ENCODE measurements around the gene ADAM29.

The ADAM29 gene

GRCh38 chr4:174912919-174913543, 5.1 kb upstream of the ADAM29 start:
- no peak for DNase-seq (ENCODE audit: low read depth, low spot score)
- Histone ChIP-seq H3K9me3 (ENCODE audit: control insufficient read depth, insufficient read depth, low read length) (no peaks in the 10 kb centered on the region), H3K4me1 (ENCODE audit: control insufficient read depth, insufficient read depth, low read length) (no peaks in the 10 kb centered on the region), H3K27me3 (ENCODE audit: control insufficient read depth, insufficient read depth, low read length) (no peaks in the 10 kb centered on the region), H3K27ac (ENCODE audit: low read length) (no peak overlapping the region), H3K4me3 (ENCODE audit: low read length) (no peak overlapping the region), H3K36me3 (ENCODE audit: control insufficient read depth, insufficient read depth, low read length) (no peaks in the 10 kb centered on the region)
- no CpG with 5 or more reads among the region's 3 CpGs for WGBS (ENCODE audit: insufficient coverage, insufficient read length)

GRCh38 chr4:174919886-174920423, 1.8 kb downstream of the ADAM29 start:
- Histone ChIP-seq H3K36me3 (ENCODE audit: control insufficient read depth, insufficient read depth, low read length) (no peaks in the 10 kb centered on the region), H3K27ac (ENCODE audit: low read length) (no peak overlapping the region), H3K4me3 (ENCODE audit: low read length) (no peak overlapping the region), H3K4me1 (ENCODE audit: control insufficient read depth, insufficient read depth, low read length) (no peaks in the 10 kb centered on the region), H3K9me3 (ENCODE audit: control insufficient read depth, insufficient read depth, low read length) (no peaks in the 10 kb centered on the region), H3K27me3 (ENCODE audit: control insufficient read depth, insufficient read depth, low read length) (no peaks in the 10 kb centered on the region)
- no peak for DNase-seq (ENCODE audit: low read depth, low spot score)
- WGBS (ENCODE audit: insufficient coverage, insufficient read length), result no CpG with 5 or more reads among the region's 2 CpGs

DNA sequence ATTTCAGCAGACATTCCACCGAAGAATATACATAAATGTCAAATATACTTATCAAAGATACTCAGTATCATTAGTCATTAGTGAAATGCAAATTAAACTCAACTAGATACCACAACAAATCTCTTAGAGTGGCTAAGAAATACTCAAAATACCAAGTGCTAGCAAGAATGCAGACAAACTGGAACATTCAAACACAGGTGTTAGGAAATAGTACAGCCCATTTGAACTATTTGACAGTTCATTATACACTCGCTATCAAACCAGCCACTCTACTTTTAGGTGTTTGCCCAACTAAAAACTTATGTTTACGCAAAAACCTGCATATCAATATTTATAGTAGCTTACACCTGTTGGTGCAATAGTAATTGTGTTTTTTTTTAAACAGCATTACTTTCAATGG, 8.8 kb downstream of the ADAM29 start:
- WGBS (ENCODE audit: insufficient coverage, insufficient read length), result no CpG with 5 or more reads among the region's 3 CpGs
- H3K9me3 ChIP-seq (ENCODE audit: control insufficient read depth, insufficient read depth, low read length), result no peaks in the 10 kb centered on the region
- no peaks in the 10 kb centered on the region for H3K36me3 ChIP-seq (ENCODE audit: control insufficient read depth, insufficient read depth, low read length)
- H3K4me1 ChIP-seq (ENCODE audit: control insufficient read depth, insufficient read depth, low read length), result no peaks in the 10 kb centered on the region
- H3K4me3 ChIP-seq (ENCODE audit: low read length), result no peak overlapping the region
- no peak for DNase-seq (ENCODE audit: low read depth, low spot score)
- no peak overlapping the region for H3K27ac ChIP-seq (ENCODE audit: low read length)
- H3K27me3 ChIP-seq (ENCODE audit: control insufficient read depth, insufficient read depth, low read length), result no peaks in the 10 kb centered on the region

DNA sequence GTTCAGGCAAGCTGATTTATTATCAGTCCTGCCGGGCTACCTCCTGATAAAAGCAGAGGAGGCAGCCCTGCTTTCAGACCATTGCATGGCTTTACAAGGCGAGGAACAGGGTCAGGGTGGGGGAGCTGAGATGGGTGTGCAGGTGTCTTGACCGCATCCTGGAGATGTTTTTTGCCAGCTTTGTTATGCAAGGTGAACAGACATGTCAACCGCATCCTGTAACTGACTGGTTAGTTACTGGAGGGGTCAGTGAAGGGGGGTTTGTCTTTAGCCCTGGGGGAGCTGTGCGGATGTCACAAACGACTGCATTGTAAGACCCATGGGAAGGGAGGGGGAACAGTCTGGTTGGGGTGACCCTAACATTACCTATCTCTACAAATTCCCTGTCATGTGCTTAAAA, 10.0 kb downstream of the ADAM29 start:
- no peak overlapping the region for H3K4me3 ChIP-seq (ENCODE audit: low read length)
- no CpG with 5 or more reads among the region's 6 CpGs for WGBS (ENCODE audit: insufficient coverage, insufficient read length)
- no peaks in the 10 kb centered on the region for H3K27me3 ChIP-seq (ENCODE audit: control insufficient read depth, insufficient read depth, low read length)
- H3K9me3 ChIP-seq (ENCODE audit: control insufficient read depth, insufficient read depth, low read length), result no peaks in the 10 kb centered on the region
- no peak overlapping the region for H3K27ac ChIP-seq (ENCODE audit: low read length)
- DNase-seq (ENCODE audit: low read depth, low spot score), result no peak
- H3K4me1 ChIP-seq (ENCODE audit: control insufficient read depth, insufficient read depth, low read length), result no peaks in the 10 kb centered on the region
- H3K36me3 ChIP-seq (ENCODE audit: control insufficient read depth, insufficient read depth, low read length), result no peaks in the 10 kb centered on the region

GRCh38 chr4:174928575-174929253, 10.6 kb downstream of the ADAM29 start:
- H3K9me3 ChIP-seq (ENCODE audit: control insufficient read depth, insufficient read depth, low read length), result no peaks in the 10 kb centered on the region
- H3K4me1 ChIP-seq (ENCODE audit: control insufficient read depth, insufficient read depth, low read length), result no peaks in the 10 kb centered on the region
- WGBS (ENCODE audit: insufficient coverage, insufficient read length), result no CpG with 5 or more reads among the region's 4 CpGs
- no peaks in the 10 kb centered on the region for H3K27me3 ChIP-seq (ENCODE audit: control insufficient read depth, insufficient read depth, low read length)
- no peak overlapping the region for H3K4me3 ChIP-seq (ENCODE audit: low read length)
- H3K27ac ChIP-seq (ENCODE audit: low read length), result no peak overlapping the region
- no peaks in the 10 kb centered on the region for H3K36me3 ChIP-seq (ENCODE audit: control insufficient read depth, insufficient read depth, low read length)
- DNase-seq (ENCODE audit: low read depth, low spot score), result no peak

GRCh38 chr4:174929346-174929745, 11.2 kb downstream of the ADAM29 start:
- no peak overlapping the region for H3K27ac ChIP-seq (ENCODE audit: low read length)
- WGBS (ENCODE audit: insufficient coverage, insufficient read length), result no CpG with 5 or more reads among the region's 6 CpGs
- DNase-seq (ENCODE audit: low read depth, low spot score), result no peak
- H3K9me3 ChIP-seq (ENCODE audit: control insufficient read depth, insufficient read depth, low read length), result no peaks in the 10 kb centered on the region
- H3K4me3 ChIP-seq (ENCODE audit: low read length), result no peak overlapping the region
- H3K27me3 ChIP-seq (ENCODE audit: control insufficient read depth, insufficient read depth, low read length), result no peaks in the 10 kb centered on the region
- no peaks in the 10 kb centered on the region for H3K36me3 ChIP-seq (ENCODE audit: control insufficient read depth, insufficient read depth, low read length)
- no peaks in the 10 kb centered on the region for H3K4me1 ChIP-seq (ENCODE audit: control insufficient read depth, insufficient read depth, low read length)

GRCh38 chr4:174930895-174931294, 12.7 kb downstream of the ADAM29 start:
- Histone ChIP-seq H3K9me3 (ENCODE audit: control insufficient read depth, insufficient read depth, low read length) (no peaks in the 10 kb centered on the region), H3K27me3 (ENCODE audit: control insufficient read depth, insufficient read depth, low read length) (no peaks in the 10 kb centered on the region), H3K27ac (ENCODE audit: low read length) (no peak overlapping the region), H3K4me1 (ENCODE audit: control insufficient read depth, insufficient read depth, low read length) (no peaks in the 10 kb centered on the region), H3K36me3 (ENCODE audit: control insufficient read depth, insufficient read depth, low read length) (no peaks in the 10 kb centered on the region), H3K4me3 (ENCODE audit: low read length) (no peak overlapping the region)
- no peak for DNase-seq (ENCODE audit: low read depth, low spot score)
- WGBS (ENCODE audit: insufficient coverage, insufficient read length), result no CpG with 5 or more reads among the region's 5 CpGs

DNA sequence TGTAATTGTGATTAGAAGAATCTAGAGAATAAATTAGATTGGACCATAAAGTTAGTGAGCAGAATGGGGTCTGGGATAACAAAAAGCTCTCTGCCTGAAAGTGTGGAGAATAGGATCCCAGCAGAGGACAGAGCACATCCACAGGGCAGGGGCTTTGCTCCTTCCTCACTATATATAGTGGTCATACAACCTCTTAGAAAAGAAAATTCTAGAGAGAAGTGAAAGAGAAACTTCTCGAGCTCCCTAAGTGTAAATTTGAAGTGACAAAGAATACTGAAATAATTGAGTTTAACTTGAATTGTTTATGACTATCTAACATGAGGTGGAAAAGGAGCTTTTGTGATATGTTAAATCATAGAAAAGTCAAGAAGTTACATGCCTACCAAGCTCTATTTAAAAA, 14.9 kb downstream of the ADAM29 start:
- H3K27me3 ChIP-seq (ENCODE audit: control insufficient read depth, insufficient read depth, low read length), result no peaks in the 10 kb centered on the region
- no peaks in the 10 kb centered on the region for H3K4me1 ChIP-seq (ENCODE audit: control insufficient read depth, insufficient read depth, low read length)
- H3K4me3 ChIP-seq (ENCODE audit: low read length), result no peak overlapping the region
- no CpG with 5 or more reads among the region's 1 CpG for WGBS (ENCODE audit: insufficient coverage, insufficient read length)
- no peak for DNase-seq (ENCODE audit: low read depth, low spot score)
- no peak overlapping the region for H3K27ac ChIP-seq (ENCODE audit: low read length)
- H3K36me3 ChIP-seq (ENCODE audit: control insufficient read depth, insufficient read depth, low read length), result no peaks in the 10 kb centered on the region
- no peaks in the 10 kb centered on the region for H3K9me3 ChIP-seq (ENCODE audit: control insufficient read depth, insufficient read depth, low read length)

DNA sequence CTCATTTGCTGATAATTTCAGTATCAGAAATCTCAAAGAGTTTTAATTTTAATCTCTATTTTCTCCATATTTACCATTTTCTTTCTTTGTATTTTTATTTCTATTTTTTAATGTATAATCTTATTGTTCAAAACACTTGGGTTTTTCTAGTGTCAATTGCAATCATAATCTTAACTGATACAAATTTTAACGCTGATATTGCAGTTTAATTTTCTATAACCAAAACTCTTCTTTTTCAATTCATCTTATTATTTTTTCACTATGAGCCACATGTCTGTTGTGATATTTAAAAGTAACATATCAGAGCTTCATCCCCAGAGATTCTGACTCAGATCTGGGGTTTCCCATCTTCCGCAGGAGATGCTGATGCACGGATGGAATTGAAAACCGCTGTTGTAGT, 16.2 kb downstream of the ADAM29 start:
- Histone ChIP-seq H3K36me3 (ENCODE audit: control insufficient read depth, insufficient read depth, low read length) (no peaks in the 10 kb centered on the region), H3K27ac (ENCODE audit: low read length) (no peak overlapping the region), H3K4me1 (ENCODE audit: control insufficient read depth, insufficient read depth, low read length) (no peaks in the 10 kb centered on the region), H3K27me3 (ENCODE audit: control insufficient read depth, insufficient read depth, low read length) (no peaks in the 10 kb centered on the region), H3K9me3 (ENCODE audit: control insufficient read depth, insufficient read depth, low read length) (no peaks in the 10 kb centered on the region), H3K4me3 (ENCODE audit: low read length) (no peak overlapping the region)
- WGBS (ENCODE audit: insufficient coverage, insufficient read length), result 100% methylated on average over 1 of the region's 4 CpGs
- no peak for DNase-seq (ENCODE audit: low read depth, low spot score)

DNA sequence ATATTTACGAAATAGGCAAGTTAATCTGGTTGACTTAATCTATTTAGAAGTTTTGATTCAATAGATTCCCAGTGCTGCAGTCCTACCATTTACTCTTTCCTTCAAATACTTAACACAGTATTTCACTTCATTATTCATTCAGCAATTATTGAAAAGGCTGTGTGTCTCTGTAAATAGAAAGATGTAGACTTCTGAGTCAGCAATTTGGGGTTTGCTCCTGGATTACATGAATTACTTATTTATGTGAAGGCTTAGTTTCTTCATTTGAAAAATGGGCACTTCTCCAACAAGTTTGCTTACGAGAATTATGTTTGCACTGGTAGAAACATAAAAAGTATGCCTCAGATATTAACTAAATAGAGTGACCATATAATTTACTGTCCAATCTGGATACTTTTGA, 17.4 kb downstream of the ADAM29 start:
- H3K4me3 ChIP-seq (ENCODE audit: low read length), result no peak overlapping the region
- WGBS (ENCODE audit: insufficient coverage, insufficient read length), result no CpG with 5 or more reads among the region's 2 CpGs
- H3K36me3 ChIP-seq (ENCODE audit: control insufficient read depth, insufficient read depth, low read length), result no peaks in the 10 kb centered on the region

DNA sequence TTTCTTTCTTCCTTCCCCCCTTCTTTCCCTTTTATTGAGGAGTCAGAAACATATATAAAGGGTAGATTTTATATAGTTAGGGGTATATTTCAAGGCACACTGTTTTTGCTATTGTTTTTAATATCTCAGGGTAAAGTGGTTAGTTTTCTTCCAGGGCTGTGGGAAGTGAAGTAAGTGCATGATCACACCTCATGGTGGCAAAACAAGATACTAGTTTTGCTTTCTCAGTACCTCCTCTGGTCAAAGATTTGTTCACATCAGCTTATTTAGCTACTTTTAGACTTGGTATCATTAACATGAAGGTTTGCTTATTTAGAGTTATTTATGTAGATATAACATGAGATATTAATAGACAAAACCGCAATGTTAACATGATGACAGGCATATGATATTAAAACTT, 21.8 kb downstream of the ADAM29 start:
- H3K4me1 ChIP-seq (ENCODE audit: control insufficient read depth, insufficient read depth, low read length), result no peaks in the 10 kb centered on the region
- DNase-seq (ENCODE audit: low read depth, low spot score), result no peak
- no peak overlapping the region for H3K4me3 ChIP-seq (ENCODE audit: low read length)
- no peaks in the 10 kb centered on the region for H3K9me3 ChIP-seq (ENCODE audit: control insufficient read depth, insufficient read depth, low read length)
- H3K27ac ChIP-seq (ENCODE audit: low read length), result no peak overlapping the region
- no peaks in the 10 kb centered on the region for H3K36me3 ChIP-seq (ENCODE audit: control insufficient read depth, insufficient read depth, low read length)
- H3K27me3 ChIP-seq (ENCODE audit: control insufficient read depth, insufficient read depth, low read length), result no peaks in the 10 kb centered on the region
- no CpG with 5 or more reads among the region's 1 CpG for WGBS (ENCODE audit: insufficient coverage, insufficient read length)

More for the DNA sequence above, 17.4 kb downstream of the ADAM29 start:
- no peak for DNase-seq (ENCODE audit: low read depth, low spot score)
- no peaks in the 10 kb centered on the region for H3K27me3 ChIP-seq (ENCODE audit: control insufficient read depth, insufficient read depth, low read length)
- no peaks in the 10 kb centered on the region for H3K9me3 ChIP-seq (ENCODE audit: control insufficient read depth, insufficient read depth, low read length)
- H3K27ac ChIP-seq (ENCODE audit: low read length), result no peak overlapping the region
- no peaks in the 10 kb centered on the region for H3K4me1 ChIP-seq (ENCODE audit: control insufficient read depth, insufficient read depth, low read length)

Measured in iPS DF 6.9 (cell line).